HG02588 (cell line): Measurements from ENCODE around the gene CCDC154.

ENCODE experiments used
- ATAC-seq: cut with Tn5 transposase; IDR thresholded peaks from one replicate; pipeline ENCODE4 v1.9.1; 2021; ENCODE audit warnings: mild to moderate bottlenecking, moderate library complexity; ENCODE audit not compliant: unreplicated experiment

Gene CCDC154

DNA sequence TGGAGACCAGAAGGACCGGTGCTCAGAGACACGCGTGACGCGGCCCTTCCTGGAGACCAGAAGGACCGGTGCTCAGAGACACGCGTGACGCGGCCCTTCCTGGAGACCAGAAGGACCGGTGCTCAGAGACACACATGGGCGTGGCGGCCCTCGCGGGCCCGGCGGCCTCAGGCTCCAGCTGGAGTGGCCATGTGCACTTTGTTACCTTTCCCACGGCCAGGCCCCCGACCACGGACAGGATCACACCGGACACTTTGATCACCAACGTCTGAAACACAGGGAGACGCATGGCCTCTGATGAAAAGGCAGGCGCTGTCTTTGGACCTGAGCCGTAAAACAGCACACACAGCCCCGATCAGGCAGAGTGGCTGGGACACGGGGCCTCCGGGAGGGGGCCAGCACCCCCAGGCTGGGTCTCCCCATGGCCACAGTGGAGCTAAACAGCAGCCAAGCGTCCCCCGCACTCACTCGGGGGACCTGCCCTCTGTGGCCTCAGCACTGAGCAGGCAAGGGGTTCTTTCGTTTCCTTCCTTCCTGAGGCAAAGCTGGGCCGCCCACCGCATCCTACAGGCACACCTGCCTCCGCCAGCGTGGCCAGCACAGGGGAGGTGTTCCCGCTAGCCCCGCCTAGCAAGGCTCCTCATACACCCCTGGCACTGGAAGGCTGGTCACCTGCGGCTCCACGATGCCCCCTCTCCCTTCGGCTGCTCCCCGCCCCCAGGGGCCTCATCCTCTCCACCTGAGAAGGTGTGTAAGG lies 13.3 kb upstream of the CCDC154 start:
- no peak for ATAC-seq

- no peak for ATAC-seq
Measured at GRCh38 chr16:1456951-1457350, 12.6 kb upstream of the CCDC154 start.

GRCh38 chr16:1455190-1456171 lies 11.1 kb upstream of the CCDC154 start:
- ATAC-seq = no peak

GRCh38 chr16:1454561-1454960 lies 10.2 kb upstream of the CCDC154 start:
- no peak for ATAC-seq

DNA sequence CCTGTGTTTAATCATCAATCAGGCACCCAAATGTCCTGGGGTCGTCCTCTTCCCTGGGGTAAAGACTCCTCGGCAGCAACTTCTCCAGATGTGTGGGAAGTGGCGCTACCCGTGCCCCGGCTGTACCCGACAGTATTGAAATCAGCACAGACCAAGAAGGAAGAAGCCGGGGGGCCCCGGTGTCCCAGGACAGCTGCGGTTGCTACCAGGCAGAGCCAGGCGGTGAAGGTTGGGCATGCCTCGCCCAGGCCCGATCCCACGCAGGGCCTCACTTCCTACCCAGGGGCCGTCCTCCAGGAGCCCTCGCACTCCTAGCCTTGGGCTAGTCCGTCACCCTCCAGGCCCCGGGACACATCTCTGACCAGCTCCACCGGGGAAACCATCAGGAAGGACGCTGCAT lies 9.0 kb upstream of the CCDC154 start:
- ATAC-seq = no peak

DNA sequence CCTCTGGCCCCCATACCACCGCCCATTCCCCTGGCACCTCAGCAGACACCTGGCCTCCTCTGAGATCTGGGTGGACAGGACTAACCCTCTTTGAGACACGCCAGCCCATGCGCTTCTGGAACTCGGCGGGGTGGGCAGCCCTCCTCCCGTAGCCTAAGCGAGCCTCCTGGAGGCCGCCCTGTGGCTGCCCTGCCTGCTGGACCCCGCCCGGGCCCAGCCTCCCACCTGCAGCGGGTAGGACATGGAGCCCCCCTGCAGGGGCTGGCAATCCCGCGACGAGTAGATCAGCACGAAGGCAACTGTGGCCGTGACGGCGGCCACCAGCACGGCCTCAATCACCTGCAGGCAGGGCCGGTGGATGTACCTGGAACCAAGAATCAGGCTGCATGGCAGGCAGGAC lies 8.2 kb upstream of the CCDC154 start:
- no peak for ATAC-seq

DNA sequence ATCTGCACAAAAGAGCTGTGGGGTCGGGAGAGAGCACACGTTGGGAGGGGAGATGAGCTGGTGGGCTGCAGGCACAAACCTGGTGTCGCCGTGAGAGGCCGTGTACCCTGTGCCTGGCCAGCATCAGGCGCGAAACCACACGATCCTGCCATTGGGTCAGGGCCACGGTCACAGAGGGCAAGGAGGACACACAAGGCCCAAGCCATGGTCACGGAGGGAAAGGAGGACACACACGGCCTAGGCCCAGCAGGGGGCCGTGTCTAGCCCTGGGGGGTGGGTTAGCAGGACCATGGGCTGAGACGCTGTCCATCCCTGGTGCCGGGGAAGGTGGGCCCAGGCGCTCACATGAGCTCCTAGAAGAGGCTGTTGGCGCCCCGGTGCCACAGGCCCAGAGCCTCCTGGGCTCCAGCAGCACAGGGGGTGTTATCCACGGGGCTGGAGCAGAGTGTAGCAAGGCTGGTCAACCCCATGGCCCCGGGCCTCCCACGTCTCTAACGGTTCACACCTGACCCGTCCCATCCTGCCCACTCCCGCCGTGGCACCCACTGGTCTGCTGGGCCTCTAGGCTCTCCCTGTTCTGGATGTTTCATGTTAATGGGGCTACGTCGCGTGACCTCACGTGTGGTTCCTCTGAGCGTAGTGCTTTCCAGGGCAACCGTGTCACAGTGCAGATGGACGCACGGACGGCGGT lies 7.5 kb upstream of the CCDC154 start:
- ATAC-seq = no peak

DNA sequence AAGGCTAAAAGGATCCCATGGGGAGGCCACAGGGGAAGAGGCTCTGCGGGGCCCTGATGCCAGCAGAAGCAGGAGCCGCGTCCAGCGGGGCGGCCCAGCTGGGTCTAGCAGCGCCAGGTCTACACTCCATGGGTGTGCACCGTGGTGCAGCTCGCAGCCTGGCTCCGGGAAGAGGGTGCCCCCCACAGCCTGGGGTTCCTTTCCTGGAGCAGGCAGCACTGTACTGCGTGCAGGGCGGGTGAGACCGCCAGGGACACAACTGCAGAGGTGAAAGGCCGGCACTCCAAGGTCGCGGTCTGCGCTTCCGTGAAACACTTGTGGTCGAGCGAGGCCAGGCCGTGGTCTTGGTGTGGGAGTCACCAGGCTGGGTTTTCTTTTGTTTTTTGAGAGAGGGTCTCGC lies 6.5 kb upstream of the CCDC154 start:
- no peak for ATAC-seq

DNA sequence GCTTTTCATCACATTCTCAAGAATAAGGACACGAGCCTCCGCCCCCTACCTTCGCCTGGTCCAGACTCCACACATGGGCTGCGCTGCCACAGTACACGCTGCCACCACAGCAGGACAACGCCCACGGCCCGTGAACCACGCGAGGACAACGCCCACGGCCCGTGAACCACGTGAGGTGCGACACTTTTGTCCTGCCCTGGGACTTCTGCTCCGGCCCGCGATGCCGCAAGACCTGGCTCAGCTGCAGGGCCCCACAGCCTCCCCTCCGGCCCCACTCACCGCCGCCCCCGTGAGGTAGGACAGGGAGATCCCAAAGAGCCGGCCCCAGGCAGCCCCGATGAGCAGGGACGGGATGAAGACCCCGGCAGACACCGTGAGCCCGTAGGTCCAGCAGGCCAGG lies 5.9 kb upstream of the CCDC154 start:
- no peak for ATAC-seq

- ATAC-seq = no peak
Measured at GRCh38 chr16:1449201-1449788, 4.9 kb upstream of the CCDC154 start.

DNA sequence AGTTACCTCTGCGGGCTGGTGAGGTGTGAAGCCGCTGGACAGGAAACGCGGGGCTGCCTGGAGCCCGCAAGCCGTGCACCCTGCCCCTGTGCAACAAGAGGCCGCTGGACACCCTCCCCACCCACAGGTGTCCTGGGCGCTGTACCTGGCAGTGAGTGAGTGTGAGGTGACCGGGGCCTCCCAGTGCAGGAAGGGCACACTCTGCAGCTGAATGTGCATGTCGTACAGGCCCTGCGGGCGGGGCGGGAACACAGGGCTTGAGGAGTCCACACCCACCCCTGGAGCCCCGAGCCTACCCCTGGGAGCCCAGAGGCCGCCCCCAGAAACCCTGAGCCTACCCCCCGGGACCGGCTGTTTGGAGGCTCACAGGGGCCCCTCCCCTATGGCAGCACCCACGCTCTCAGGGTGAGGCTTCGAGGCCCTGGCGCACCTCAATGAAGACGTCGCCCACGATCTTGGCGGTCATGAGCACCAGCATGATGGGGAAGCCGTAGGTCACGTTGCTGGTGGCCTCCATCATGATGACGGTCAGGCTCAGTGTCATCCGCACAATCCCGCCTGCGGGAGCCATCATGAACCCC lies 4.3 kb upstream of the CCDC154 start:
- no peak for ATAC-seq

DNA sequence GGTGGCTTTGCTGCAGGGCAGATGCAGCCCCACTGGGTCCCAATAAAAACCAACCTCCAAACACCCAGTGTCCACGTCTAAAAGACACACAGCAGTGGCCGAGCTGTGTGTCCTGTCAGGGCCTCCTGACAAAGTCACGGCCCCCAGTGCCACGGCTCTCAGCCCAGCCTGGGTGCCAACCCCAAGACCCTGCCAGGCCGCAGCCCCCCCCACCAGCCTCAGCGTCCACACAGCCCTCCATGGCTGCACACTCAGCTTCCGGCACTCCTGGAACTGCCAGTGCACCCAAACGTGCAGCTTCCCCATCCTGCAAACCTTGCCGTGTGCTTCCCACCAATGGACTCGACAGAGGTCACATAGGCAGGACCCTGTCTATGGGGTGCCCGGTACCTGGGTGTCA lies 3.6 kb upstream of the CCDC154 start:
- no peak for ATAC-seq

DNA sequence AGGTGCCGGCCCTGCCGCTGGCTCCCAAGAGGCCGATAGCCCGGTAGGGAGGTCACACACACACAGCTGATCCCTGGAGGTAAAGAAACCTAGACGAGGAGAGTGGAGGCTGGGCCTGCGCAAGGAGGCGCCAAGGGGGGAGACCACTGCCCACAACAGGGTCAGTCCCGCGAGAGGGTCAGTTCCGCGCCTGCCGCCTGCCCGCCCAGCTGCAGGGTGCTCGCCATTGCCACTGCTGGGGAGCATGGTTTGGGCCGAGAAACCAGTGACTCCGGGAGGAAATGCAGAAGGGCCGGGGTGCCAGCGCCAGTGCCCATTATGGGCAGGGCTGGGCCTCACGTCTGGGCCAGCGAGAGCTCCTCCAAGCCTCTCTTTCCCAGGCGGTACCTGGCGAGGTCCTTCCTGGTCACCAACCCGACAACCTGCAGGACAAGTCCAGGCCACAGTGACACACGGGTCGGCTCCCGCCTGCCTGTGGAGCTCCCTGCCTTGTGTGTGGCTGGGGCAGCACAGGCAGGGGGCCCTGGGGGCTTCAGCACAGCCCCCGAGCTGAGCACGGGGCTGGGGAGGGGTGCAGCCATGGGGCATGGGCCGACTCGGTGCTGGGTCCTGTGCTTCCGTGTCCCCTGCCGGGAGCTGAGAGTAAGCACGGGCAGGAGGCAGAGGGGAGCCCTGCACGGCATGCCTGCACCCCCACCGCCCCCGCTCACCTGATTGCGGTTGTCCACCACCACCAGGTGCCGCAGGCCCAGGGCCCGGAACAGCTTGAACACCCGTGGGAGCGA lies 2.1 kb upstream of the CCDC154 start:
- no peak for ATAC-seq

DNA sequence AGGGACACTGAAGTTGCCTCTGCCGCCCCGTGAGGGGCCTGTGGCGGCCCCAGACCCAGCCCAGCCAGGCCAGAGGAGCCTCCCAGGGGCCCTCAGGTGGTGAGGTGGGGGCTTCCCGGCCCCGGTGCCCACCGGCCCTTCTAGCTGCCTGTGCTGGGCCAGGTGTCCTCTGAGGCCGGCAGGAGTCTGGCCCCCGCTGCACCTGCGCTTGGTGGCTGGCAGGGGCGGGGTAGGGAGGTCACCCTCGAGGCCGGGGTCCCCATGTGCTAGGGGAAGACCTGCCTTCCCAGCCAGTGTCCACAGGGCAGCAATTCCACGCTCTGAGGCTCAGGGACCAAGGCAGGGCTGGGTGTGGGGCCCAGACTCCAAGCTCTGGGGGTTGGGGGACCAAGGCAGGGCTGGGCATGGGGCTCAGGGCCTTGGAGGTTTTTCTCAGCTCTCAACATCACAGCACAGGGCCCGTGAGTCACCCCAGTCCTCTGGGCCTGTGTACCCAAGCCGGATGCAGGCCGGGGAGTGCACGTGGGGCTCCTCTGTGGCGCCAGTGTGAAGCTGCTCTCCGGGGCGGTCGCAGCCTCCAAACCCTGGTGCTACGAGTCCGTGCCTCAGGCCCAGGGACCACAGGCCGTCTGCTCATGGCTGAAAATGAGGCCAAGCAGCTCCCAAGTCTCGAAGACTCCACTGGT lies 1.3 kb upstream of the CCDC154 start:
- ATAC-seq = no peak

- no peak for ATAC-seq
Measured at GRCh38 chr16:1444730-1445517, 568 bp upstream of the CCDC154 start.

DNA sequence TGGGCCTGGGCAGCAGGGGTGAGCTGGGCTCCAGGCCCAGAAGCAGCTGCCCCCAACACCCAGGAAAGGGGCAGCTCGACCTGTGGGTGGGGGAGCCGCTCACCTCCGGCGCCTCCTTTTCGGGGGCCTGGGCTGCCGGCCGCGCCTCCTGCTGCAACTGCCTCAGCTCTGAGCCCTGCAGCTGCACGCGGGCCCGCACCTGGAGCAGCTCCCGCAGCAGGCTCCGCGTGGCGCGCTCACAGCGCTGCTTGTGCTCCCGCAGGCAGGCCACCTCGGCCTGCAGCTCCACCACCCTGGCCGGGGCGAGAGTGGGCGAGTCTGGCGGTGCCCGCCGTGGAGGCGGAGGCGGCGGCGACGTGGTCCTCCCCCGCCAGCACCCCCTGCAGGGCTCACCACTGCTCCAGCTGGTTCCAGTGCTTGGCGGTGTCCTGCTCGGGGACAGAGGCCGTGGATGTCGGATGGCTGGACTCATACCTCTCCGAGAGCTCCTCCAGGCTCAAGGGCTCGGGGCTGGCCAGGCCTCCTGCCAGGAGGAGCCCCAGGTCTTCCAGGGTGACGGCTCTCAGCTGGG lies 868 bp downstream of the CCDC154 start:
- ATAC-seq = no peak

GRCh38 chr16:1442697-1443096 lies 1.7 kb downstream of the CCDC154 start:
- ATAC-seq = no peak

DNA sequence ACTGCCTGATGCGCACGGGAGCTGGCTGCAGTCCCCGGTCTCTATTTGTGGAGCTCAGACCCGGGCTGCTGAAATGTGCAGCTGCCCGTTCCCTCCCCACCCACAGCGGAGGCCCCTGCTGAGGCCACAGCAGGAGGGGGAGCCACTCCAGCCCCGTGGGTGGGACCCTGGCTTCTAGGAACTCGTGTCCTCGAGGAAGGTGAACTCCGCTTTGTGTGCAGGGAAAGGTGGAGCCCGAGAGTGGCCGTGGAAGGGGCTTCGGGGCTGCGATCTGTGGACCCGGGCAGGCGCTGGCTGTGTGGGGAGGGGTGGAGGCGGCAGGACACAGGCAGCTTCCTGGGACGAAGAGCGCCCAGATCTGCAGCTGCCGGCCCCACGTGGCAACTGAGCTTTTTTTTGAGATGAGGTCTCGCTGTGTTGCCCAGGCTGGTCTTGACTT lies 2.9 kb downstream of the CCDC154 start:
- no peak for ATAC-seq
